Upper lobe of right lung (tissue), 1 donor: ENCODE results near the gene RILPL1. TPM values are rescaled to one million over a fixed set of nuclear protein-coding genes. Genes with fewer than 3 reads are reported as not detected.
"Not testable (repeated sequence)": the region's sequence is repeated elsewhere in the genome, so short reads cannot be mapped to it uniquely, and the experiment has no call there.

Experiments used
- ATAC-seq: fragments of 200-7000 bp; cut with Tn5 transposase; one replicate; pipeline ENCODE4 v1.9.1; 2020; ENCODE audit warnings: mild to moderate bottlenecking, moderate library complexity
- DNase-seq: peaks from one replicate; pipeline ENCODE4 v3.0.0-alpha.2; 2020
- H3K27ac ChIP-seq: fragments of 200-600 bp; one replicate; pipeline ENCODE4 v1.8.0; 2022
- H3K27me3 ChIP-seq: fragments of 200-600 bp; one replicate; pipeline ENCODE4 v1.8.0; 2022; ENCODE audit warnings: mild to moderate bottlenecking
- H3K36me3 ChIP-seq: fragments of 200-600 bp; one replicate; pipeline ENCODE4 v1.8.0; 2022
- H3K4me1 ChIP-seq: fragments of 200-600 bp; one replicate; pipeline ENCODE4 v1.8.0; 2022
- H3K4me3 ChIP-seq: fragments of 200-600 bp; one replicate; pipeline ENCODE4 v1.8.0; 2022; ENCODE audit warnings: mild to moderate bottlenecking
- H3K9me3 ChIP-seq: fragments of 200-600 bp; one replicate; pipeline ENCODE4 v1.8.0; 2022
- CTCF ChIP-seq: fragments of 200-600 bp; IDR thresholded peaks from one replicate; pipeline ENCODE4 v1.8.0; 2022; ENCODE audit warnings: antibody characterized with exemption
- intact Hi-C: fragments of 100-400 bp; cut with DNase I; formaldehyde crosslinking; loops from one replicate; pipeline ENCODE4 v1.11.0; 2022
- long read RNA-seq: library from polyadenylated mRNA; unstranded; transcript quantifications from one replicate; pipeline ENCODE4 v2.0.0, GENCODE V29; 2021
- total RNA-seq: library from RNA; stranded (reverse); fragmentation: NEBNext Ultra II Directional; extraction: Animal tissue kit (Norgen Biotek cat#: 25700); gene quantifications from one replicate; pipeline ENCODE4 v1.2.1, GENCODE V29; 2021
- donor health status: DM: no; HTN: yes; CAD: no; lungs with severe emphysema.

RILPL1 gene
- 17.9 TPM for total RNA-seq
- long read RNA-seq, transcript RILPL1-202 (7 exons, 3,932 nt), result major isoform, 34 of 52 reads
- long read RNA-seq, partial matches to known transcripts, result 3 of 52 reads
- long read RNA-seq, other reads (novel, unspliced or antisense), result 13 of 52 reads

- DNase-seq (peak; percentile 80), ATAC-seq (peak; percentile 81)
- Histone ChIP-seq H3K27me3 (no peaks in the 10 kb centered on the region), H3K4me1 (peaks cover 18% of the 10 kb centered on the region), H3K9me3 (no peaks in the 10 kb centered on the region), H3K36me3 (no peaks in the 10 kb centered on the region), H3K27ac (peak within 1 kb of the TSS; percentile 72), H3K4me3 (peak within 1 kb of the TSS; percentile 69)
- intact Hi-C loops, result no loop called here
- TF ChIP-seq CTCF, result peak; percentile 19
Observed at GRCh38 chr12:123533672-123534643, at the start of gene RILPL1. RILPL1 (minus strand) TSS chr12:123533719; CDS start chr12:123533482, 237 bp downstream.

GRCh38 chr12:123580772-123581171, 47.3 kb upstream of the RILPL1 start:
- no peak for TF ChIP-seq CTCF
- no peak for ATAC-seq
- no peak for DNase-seq
- H3K4me1 ChIP-seq, result peaks cover 24% of the 10 kb centered on the region
- intact Hi-C loops, result no loop called here
- no peaks in the 10 kb centered on the region for H3K27me3 ChIP-seq
- no peaks in the 10 kb centered on the region for H3K9me3 ChIP-seq
- H3K4me3 ChIP-seq, result no peak overlapping the region
- H3K27ac ChIP-seq, result no peak overlapping the region
- no peaks in the 10 kb centered on the region for H3K36me3 ChIP-seq

- DNase-seq, H3K9me3 ChIP-seq, ATAC-seq, H3K36me3 ChIP-seq, H3K4me3 ChIP-seq, H3K27ac ChIP-seq, H3K27me3 ChIP-seq, intact Hi-C loops: not testable (repeated sequence)
- peaks cover 16% of the 10 kb centered on the region for H3K4me1 ChIP-seq
Observed at GRCh38 chr12:123578829-123579228, 45.3 kb upstream of the RILPL1 start.

- no peak for TF ChIP-seq CTCF
- Histone ChIP-seq H3K27ac (no peak overlapping the region), H3K9me3 (no peaks in the 10 kb centered on the region), H3K27me3 (no peaks in the 10 kb centered on the region), H3K36me3 (no peaks in the 10 kb centered on the region), H3K4me3 (no peak overlapping the region), H3K4me1 (peaks cover 14% of the 10 kb centered on the region)
- intact Hi-C loops, result no loop called here
- DNase-seq, result no peak
- no peak for ATAC-seq
Observed at GRCh38 chr12:123578243-123578642, 44.7 kb upstream of the RILPL1 start.

- Histone ChIP-seq H3K9me3 (no peaks in the 10 kb centered on the region), H3K27me3 (no peaks in the 10 kb centered on the region), H3K27ac (no peak overlapping the region), H3K4me3 (no peak overlapping the region), H3K36me3 (no peaks in the 10 kb centered on the region), H3K4me1 (no peaks in the 10 kb centered on the region)
- no peak for TF ChIP-seq CTCF
- intact Hi-C loops, result no loop called here
- DNase-seq, result no peak
- ATAC-seq, result no peak
Observed at GRCh38 chr12:123576611-123577010, 43.1 kb upstream of the RILPL1 start.

- no peak overlapping the region for H3K4me3 ChIP-seq
- no peaks in the 10 kb centered on the region for H3K36me3 ChIP-seq
- intact Hi-C loops, result no loop called here
- TF ChIP-seq CTCF, result no peak
- ATAC-seq (no peak), DNase-seq (no peak)
- no peaks in the 10 kb centered on the region for H3K27me3 ChIP-seq
- H3K9me3 ChIP-seq, result no peaks in the 10 kb centered on the region
- H3K27ac ChIP-seq, result no peak overlapping the region
- H3K4me1 ChIP-seq, result no peaks in the 10 kb centered on the region
Observed at GRCh38 chr12:123573870-123574269, 40.4 kb upstream of the RILPL1 start.
